Measurements from ENCODE around the gene FTSJ3. TPM values are rescaled to one million over a fixed set of nuclear protein-coding genes. Genes with fewer than 3 reads are reported as not detected.
"Not testable (repeated sequence)": the region's sequence is repeated elsewhere in the genome, so short reads cannot be mapped to it uniquely, and the experiment has no call there.

Gene FTSJ3
- total RNA-seq, 2 experiments from 2014 or later, result 49.2 to 55.0 TPM

DNA sequence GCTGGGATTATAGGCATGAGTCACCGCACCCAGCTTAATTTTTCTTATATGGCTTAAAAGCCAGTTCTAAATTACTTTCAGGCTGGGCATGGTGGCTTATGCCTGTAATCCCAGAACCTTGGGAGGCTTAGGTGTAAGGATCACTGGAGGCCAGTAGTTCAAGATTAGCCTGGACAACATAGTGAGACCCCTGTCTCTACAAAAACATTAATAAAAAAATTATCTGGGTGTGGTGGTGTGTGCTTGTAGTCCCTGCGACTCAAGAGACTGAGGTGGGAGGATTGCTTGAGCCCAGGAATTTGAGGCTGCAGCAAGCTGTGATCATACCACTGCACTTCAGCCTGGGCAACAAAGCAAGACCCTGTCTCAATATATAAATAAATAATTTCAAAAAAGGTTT, 25.8 kb upstream of the FTSJ3 start:
- DNase-seq, result no peak
- peaks cover 3% of the 10 kb centered on the region for H3K9me3 Mint-ChIP-seq
- peaks cover 11% of the 10 kb centered on the region for H3K4me1 Mint-ChIP-seq
- peaks cover 6% of the 10 kb centered on the region for H3K36me3 Mint-ChIP-seq (ENCODE audit: low read depth)
- no peak overlapping the region for H3K4me3 Mint-ChIP-seq
- ChIA-PET CTCF (no interaction called here), POLR2A (no interaction called here)
- peaks cover 18% of the 10 kb centered on the region for H3K27me3 Mint-ChIP-seq
- no peak overlapping the region for H3K27ac Mint-ChIP-seq

DNA sequence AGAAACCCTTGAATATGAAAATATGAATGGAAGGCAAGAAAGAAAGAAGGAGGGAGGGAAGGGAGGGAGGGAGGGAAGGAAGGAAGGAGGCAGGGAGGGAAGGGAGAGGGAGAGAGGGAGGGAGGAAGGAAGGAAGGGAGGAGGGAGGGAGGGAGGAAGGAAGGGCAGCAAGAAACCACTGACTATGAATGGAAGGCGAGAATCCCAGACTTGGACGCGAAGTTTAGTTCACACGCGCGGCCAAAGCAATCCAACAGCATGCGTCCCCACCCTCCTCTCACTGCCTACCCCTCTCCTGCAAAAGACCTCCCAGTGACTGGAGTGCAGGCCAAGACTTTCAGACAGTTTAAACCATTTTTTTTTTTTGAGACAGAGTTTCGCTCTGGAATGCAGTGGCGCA, 22.9 kb upstream of the FTSJ3 start:
- H3K4me1 Mint-ChIP-seq, result peaks cover 18% of the 10 kb centered on the region
- peaks cover 13% of the 10 kb centered on the region for H3K36me3 Mint-ChIP-seq (ENCODE audit: low read depth)
- ChIA-PET POLR2A (no interaction called here), CTCF (interaction anchor here (1.8 kb wide), 1 partner anchor 77 kb away, joined by 10 read pairs; the partner anchor contains the start of genes CCDC47 and DDX42)
- H3K27me3 Mint-ChIP-seq, result peaks cover 18% of the 10 kb centered on the region
- H3K9me3 Mint-ChIP-seq, result peaks cover 8% of the 10 kb centered on the region
- no peak overlapping the region for H3K4me3 Mint-ChIP-seq
- no peak for DNase-seq
- H3K27ac Mint-ChIP-seq, result no peak overlapping the region

DNA sequence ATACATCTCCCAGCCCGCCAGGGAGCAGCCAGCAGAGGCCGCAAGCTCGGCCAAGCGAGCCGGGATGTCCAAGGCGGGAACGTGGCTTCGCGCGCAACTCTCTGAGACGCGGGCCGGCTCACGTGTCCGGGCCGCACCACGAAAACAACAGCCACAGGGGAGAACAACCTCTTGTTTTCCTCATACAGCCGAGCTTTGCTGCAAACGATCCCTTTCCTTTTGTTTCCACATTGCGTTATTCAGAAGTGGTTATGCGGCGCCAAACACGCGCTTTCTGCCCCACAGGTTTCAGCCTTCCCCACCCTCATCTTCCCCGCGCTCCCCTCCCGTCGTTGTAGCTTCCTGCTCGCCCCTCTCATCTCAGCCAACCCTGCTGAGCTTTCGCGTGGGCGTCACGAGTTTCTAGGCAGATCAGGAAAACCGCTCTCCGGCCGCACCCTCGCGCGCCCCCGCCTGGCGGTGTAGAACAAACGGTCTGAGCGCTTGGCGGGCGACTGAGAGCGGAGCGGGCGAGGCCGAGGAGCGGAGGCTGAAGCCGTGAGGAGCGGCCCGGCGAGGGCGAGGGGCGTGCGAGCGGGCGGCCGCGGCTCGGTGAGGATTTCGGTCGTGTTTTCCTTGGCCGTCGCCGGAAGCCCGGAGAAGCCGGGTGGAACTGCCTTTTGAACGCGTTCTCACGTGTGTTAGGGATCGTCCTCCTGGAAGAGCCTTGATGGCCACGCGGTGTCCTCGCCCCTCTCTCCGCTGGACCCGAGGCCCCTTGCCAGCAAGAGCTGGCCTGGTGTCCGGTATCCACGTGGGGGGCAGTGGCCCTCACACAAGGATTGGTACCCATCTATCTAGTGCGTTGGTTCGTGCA, 21.6 kb upstream of the FTSJ3 start:
- CTCF ChIA-PET, result interaction anchor here (0.5 to 4.0 kb wide), 40 partner anchors 10 to 431 kb away, joined by 3 to 54 read pairs (median 4); partner anchors contain the start of genes CCDC47, CD79B, DDX42 and ICAM2
- H3K4me3 Mint-ChIP-seq, result peak overlapping the region; percentile 68
- POLR2A ChIA-PET, result interaction anchor here (0.6 to 0.7 kb wide), 2 partner anchors 126 to 379 kb away, joined by 3 read pairs; no protein-coding TSS in a partner anchor
- peak; percentile 94 for DNase-seq
- peak overlapping the region; percentile 98 for H3K27ac Mint-ChIP-seq
- H3K27me3 Mint-ChIP-seq, result peaks cover 11% of the 10 kb centered on the region
- H3K9me3 Mint-ChIP-seq, result peaks cover 8% of the 10 kb centered on the region
- peaks cover 25% of the 10 kb centered on the region for H3K4me1 Mint-ChIP-seq
- H3K36me3 Mint-ChIP-seq (ENCODE audit: low read depth), result peaks cover 13% of the 10 kb centered on the region

GRCh38 chr17:63847525-63848249, 20.2 kb upstream of the FTSJ3 start:
- Mint-ChIP-seq H3K4me1 (peaks cover 31% of the 10 kb centered on the region), H3K27ac (peak overlapping the region; percentile 98), H3K4me3 (peak overlapping the region; percentile 50), H3K36me3 (ENCODE audit: low read depth) (peaks cover 13% of the 10 kb centered on the region), H3K27me3 (peaks cover 10% of the 10 kb centered on the region), H3K9me3 (peaks cover 8% of the 10 kb centered on the region)
- DNase-seq, result no peak
- POLR2A ChIA-PET, result no interaction called here
- CTCF ChIA-PET, result interaction anchor here (0.6 to 4.0 kb wide), 11 partner anchors 11 to 642 kb away, joined by 3 to 54 read pairs (median 4); no protein-coding TSS in a partner anchor

DNA sequence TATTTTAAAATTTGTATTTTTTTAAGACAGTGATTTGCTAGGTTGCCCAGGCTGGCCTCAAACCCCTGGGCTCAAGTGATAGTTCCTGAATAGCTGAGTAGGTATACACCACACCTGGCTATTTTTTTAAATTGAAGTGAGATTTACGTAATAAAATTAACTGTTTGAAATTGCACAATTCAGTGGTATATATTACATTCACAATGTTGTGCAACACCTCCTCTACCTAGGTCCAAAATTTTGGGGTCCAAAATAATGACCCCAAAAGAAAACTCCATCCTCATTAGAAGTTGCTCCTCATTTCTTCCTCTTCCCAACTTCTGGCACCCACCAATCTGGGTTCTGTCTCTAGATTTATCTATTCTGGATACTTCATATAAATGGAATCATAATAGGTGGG, 18.0 kb upstream of the FTSJ3 start:
- DNase-seq, result no peak
- ChIA-PET CTCF (interaction anchor here (1.6 kb wide), 1 partner anchor 72 kb away, joined by 3 read pairs; the partner anchor contains the start of genes CCDC47 and DDX42), POLR2A (no interaction called here)
- peaks cover 41% of the 10 kb centered on the region for H3K4me1 Mint-ChIP-seq
- H3K27me3 Mint-ChIP-seq, result no peaks in the 10 kb centered on the region
- peaks cover 18% of the 10 kb centered on the region for H3K36me3 Mint-ChIP-seq (ENCODE audit: low read depth)
- H3K4me3 Mint-ChIP-seq, result no peak overlapping the region
- peaks cover 8% of the 10 kb centered on the region for H3K9me3 Mint-ChIP-seq
- no peak overlapping the region for H3K27ac Mint-ChIP-seq

- Mint-ChIP-seq H3K36me3 (ENCODE audit: low read depth) (peaks cover 20% of the 10 kb centered on the region), H3K4me1 (peaks cover 43% of the 10 kb centered on the region), H3K27me3 (no peaks in the 10 kb centered on the region), H3K27ac (peak overlapping the region; percentile 98), H3K4me3 (peak overlapping the region; percentile 89), H3K9me3 (peaks cover 7% of the 10 kb centered on the region)
- ChIA-PET CTCF (interaction anchor here (0.5 to 2.6 kb wide), 11 partner anchors 8 to 517 kb away, joined by 3 to 15 read pairs (median 3); partner anchors contain the start of gene MAP3K3), POLR2A (interaction anchor here (0.6 to 1.0 kb wide), 3 partner anchors 17 to 142 kb away, joined by 3 to 7 read pairs (median 6); partner anchors contain the start of gene PSMC5)
- no peak for DNase-seq
Observed at GRCh38 chr17:63843910-63844677, 16.6 kb upstream of the FTSJ3 start.

GRCh38 chr17:63843387-63843888, 16.0 kb upstream of the FTSJ3 start:
- DNase-seq, result peak; percentile 53
- Mint-ChIP-seq H3K4me3 (peak overlapping the region; percentile 89), H3K36me3 (ENCODE audit: low read depth) (peaks cover 16% of the 10 kb centered on the region), H3K4me1 (peaks cover 43% of the 10 kb centered on the region), H3K27ac (peak overlapping the region; percentile 98)
- H3K9me3 Mint-ChIP-seq, H3K27me3 Mint-ChIP-seq: not testable (repeated sequence)
- ChIA-PET POLR2A (interaction anchor here (0.6 to 1.0 kb wide), 4 partner anchors 16 to 142 kb away, joined by 3 to 7 read pairs (median 4); partner anchors contain the start of gene PSMC5), CTCF (interaction anchor here (0.5 to 2.6 kb wide), 13 partner anchors 8 to 518 kb away, joined by 3 to 15 read pairs (median 3); partner anchors contain the start of gene MAP3K3)

DNA sequence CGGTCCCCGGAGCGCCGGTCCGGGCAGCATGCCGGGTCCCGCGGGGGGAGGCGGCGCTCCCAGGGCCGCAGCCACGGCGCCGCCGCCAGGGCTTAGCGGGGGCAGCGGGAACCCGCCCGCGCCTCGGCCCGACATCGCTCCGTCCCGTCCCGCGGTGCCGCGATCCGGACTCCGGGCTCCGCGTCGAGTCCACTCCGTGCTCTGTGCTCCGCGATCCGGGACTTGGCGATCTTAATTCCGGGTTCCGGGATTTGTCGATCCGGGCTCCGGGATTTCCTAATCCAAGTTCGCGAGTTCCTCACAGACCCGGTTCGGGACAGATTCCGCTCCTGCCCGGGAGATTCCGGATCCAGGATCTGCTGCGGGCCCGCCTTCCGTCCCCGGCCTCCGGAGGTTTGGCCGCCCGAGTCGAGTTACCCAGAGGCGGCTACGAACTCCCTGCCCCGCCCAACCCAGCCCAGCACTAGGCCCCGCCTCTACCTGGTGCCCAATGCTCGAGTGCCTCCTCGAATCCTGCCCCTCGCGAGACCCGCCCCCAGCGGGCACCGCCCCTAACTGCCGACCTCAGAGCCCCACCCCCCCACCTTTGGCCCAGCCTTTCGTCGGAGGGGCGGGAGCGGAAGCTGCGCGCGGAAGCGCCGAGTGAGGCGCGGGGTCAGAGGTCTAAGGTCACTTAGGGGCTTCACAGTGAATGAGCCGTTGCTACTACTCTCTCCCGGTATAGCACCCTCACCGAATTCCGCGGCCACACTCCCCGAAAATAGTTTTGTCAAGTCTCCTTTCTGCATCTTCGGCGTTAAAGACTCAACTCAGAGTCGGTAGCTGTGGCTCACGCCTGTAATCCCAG, 15.3 kb upstream of the FTSJ3 start, which contains the start of gene SMARCD2:
SMARCD2 (minus strand) TSS at position 146 of the 847 bp plus-strand sequence; CDS start at position 135, 11 bp downstream.
- POLR2A ChIA-PET, result interaction anchor here (0.6 to 1.0 kb wide), 2 partner anchors 16 to 18 kb away, joined by 3 read pairs; partner anchors contain the start of gene PSMC5
- CTCF ChIA-PET, result interaction anchor here (0.7 to 2.6 kb wide), 10 partner anchors 8 to 518 kb away, joined by 3 to 15 read pairs (median 3); partner anchors contain the start of gene MAP3K3
- Mint-ChIP-seq H3K27ac (peak within 1 kb of the TSS; percentile 98), H3K36me3 (ENCODE audit: low read depth) (peaks cover 11% of the 10 kb centered on the region), H3K4me1 (peaks cover 42% of the 10 kb centered on the region), H3K27me3 (no peaks in the 10 kb centered on the region), H3K4me3 (peak within 1 kb of the TSS; percentile 89), H3K9me3 (peaks cover under 1% of the 10 kb centered on the region)
- peak; percentile 98 for DNase-seq

DNA sequence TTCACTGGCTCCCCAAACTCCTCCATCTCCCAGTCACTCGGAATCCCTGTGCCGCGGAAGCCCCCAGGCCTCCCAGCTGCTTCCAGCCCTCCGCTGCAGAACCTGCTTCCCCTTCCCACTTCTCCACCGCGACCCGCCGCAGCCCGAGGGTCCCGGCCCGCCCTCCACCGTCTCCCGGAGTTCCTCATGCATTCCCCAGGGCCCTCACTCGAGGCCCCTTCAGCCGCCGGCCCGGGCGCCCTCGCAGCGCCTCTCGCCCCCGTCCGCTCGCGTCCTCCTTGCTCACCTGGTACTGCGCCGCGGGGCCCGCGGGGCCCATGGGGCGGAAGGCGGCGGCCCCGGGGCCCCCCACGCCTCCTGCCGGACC, 14.7 kb upstream of the FTSJ3 start:
- peak overlapping the region; percentile 88 for H3K27ac Mint-ChIP-seq
- POLR2A ChIA-PET, result no interaction called here
- peaks cover 41% of the 10 kb centered on the region for H3K4me1 Mint-ChIP-seq
- no peaks in the 10 kb centered on the region for H3K9me3 Mint-ChIP-seq
- DNase-seq, result no peak
- CTCF ChIA-PET, result interaction anchor here (0.6 to 2.3 kb wide), 5 partner anchors 10 to 63 kb away, joined by 3 to 9 read pairs (median 3); partner anchors contain the start of gene PSMC5
- H3K36me3 Mint-ChIP-seq (ENCODE audit: low read depth), result peaks cover 9% of the 10 kb centered on the region
- peak overlapping the region; percentile 83 for H3K4me3 Mint-ChIP-seq
- H3K27me3 Mint-ChIP-seq, result no peaks in the 10 kb centered on the region

DNA sequence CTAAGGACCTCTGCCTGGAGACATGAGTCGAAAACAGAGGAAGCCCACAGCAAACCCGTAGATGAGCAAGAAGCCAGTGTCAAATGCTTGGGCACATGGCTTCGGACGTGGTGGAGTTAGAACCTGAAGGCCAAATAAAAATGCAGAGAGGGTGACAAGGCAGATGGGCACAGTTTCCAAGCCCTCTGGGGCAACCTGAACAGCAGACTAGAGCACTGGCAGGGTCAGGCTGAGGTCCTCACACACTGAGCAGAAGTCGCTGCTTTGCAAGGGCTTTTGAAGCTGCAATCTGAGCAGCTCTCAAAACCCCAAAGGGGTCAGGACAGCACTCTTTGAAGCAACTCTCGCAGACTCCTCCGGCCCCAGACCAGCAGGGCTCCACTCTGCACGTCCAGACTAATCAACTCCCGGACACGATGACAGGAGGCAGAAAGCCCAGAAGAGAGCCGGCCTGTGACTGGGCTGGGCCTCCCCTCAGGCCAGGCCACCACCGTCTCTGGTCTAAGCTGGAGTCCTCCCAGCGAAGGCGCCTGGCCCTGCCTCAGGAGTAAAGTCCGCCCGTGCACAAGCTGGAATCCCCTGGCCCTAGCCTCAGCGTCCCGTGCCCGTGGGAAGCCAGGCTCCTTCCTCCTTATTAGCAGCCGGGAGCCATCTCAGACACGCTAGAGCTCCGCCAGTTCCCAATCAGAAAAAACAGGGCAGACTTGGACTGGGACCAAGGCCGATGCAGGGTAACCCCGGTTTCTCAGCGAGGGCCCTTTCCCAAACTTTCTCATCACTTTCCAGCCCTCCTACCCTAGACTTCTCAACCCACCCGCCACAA, 14.1 kb upstream of the FTSJ3 start:
- Mint-ChIP-seq H3K36me3 (ENCODE audit: low read depth) (peaks cover 13% of the 10 kb centered on the region), H3K9me3 (no peaks in the 10 kb centered on the region), H3K4me1 (peaks cover 42% of the 10 kb centered on the region), H3K27ac (peak overlapping the region; percentile 88), H3K4me3 (peak overlapping the region; percentile 83), H3K27me3 (no peaks in the 10 kb centered on the region)
- DNase-seq, result peak; percentile 20
- CTCF ChIA-PET, result interaction anchor here (0.6 to 8.7 kb wide), 7 partner anchors 6 to 62 kb away, joined by 3 to 47 read pairs (median 6); partner anchors contain the start of gene PSMC5
- POLR2A ChIA-PET, result no interaction called here

All from activated CD4-positive, alpha-beta T cell treated with anti-CD3 and anti-CD28 coated beads, Interleukin-2, amount 10 ng/mL, durations not matched to agents 7 days and 5 days (primary cell).